ENCODE results near the gene ST7. TPM values are rescaled to one million over a fixed set of nuclear protein-coding genes. Genes with fewer than 3 reads are reported as not detected.

ST7 gene
- total and polyA plus RNA-seq, 2 of the 8 experiments (the other 6 are each of a cell fraction or from before 2014, with no cell fraction given) = 16.3 to 18.0 TPM

DNA sequence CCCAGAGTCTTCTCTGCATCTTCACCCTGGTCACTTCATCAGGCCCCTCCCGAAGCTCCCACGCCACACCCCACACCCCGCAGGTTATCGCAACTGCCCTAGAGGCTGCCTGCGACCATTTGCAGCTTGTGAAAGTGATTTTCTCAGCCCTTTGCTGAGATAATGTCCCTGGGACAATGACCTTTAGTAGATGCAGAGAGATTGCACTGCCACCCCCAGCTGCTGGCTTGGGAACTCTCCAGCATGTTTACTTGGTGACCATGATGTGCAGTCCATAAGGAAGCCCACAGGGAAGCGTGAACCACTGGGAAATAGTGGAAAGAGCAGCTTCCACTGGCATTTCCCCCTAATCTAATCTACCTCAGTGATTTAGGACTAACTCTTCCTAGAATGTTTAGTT, 272.2 kb downstream of the ST7 start:
- Histone ChIP-seq H3K4me3 (ENCODE audit: extremely low read depth in 1 of 4, insufficient read depth in 2 of 4, low read depth in 3 of 4, low read length in 4 of 4) (no peak overlapping the region), H2AK5ac (ENCODE audit: low read depth, low read length) (no peak overlapping the region), H3K4ac (replicated peaks; ENCODE audit: insufficient read length, low read depth, low read length) (no peak overlapping the region), H2BK12ac (ENCODE audit: low read depth, low read length) (no peak overlapping the region), H3K27me3 (replicated peaks in 1 of 4; ENCODE audit: control insufficient read depth in 3 of 4, extremely low read depth in 1 of 4, insufficient read depth in 3 of 4, low read length in 3 of 4) (no peaks in the 10 kb centered on the region), H3K9ac (replicated peaks in 1 of 4; ENCODE audit: extremely low read depth in 1 of 4, low read depth in 3 of 4, low read length in 3 of 4) (no peak overlapping the region), H3K56ac (replicated peaks; ENCODE audit: insufficient read length, low read depth, low read length) (no peak overlapping the region), H3K36me3 (ENCODE audit: control insufficient read depth in 2 of 4, insufficient read depth in 4 of 4, low read length in 3 of 4) (no peaks in the 10 kb centered on the region), H3K27ac (ENCODE audit: low read depth, low read length) (no peak overlapping the region), H3K4me2 (ENCODE audit: insufficient read depth in 1 of 2, low read depth in 2 of 2, low read length in 2 of 2) (no peak overlapping the region), H2BK120ac (replicated peaks; ENCODE audit: low read depth, low read length) (no peak overlapping the region), H4K5ac (ENCODE audit: insufficient read length, low read depth, low read length) (no peak overlapping the region), H3K9me3 (ENCODE audit: insufficient read depth in 2 of 2, low read depth in 1 of 2, low read length in 1 of 2) (no peaks in the 10 kb centered on the region), H3K23me2 (ENCODE audit: low read depth, low read length) (no peaks in the 10 kb centered on the region), H2BK15ac (ENCODE audit: low read length) (no peak overlapping the region), H2BK5ac (ENCODE audit: low read depth, low read length) (no peak overlapping the region), H2AFZ (ENCODE audit: low read length) (no peak overlapping the region), H4K20me1 (replicated peaks in 1 of 2; ENCODE audit: control insufficient read depth in 1 of 2, insufficient read depth in 2 of 2, low read length in 2 of 2) (no peaks in the 10 kb centered on the region), H4K8ac (ENCODE audit: extremely low read depth, insufficient read depth, low read length) (no peak overlapping the region; the same call in 1 of the 2 replicates), H3K4me1 (replicated peaks in 1 of 4; ENCODE audit: control insufficient read depth in 3 of 4, insufficient read depth in 4 of 4, low read length in 3 of 4) (peaks cover 0 to 3% (median 0%) of the 10 kb centered on the region in 4 experiments; a peak in 1 of 7 replicates), H4K91ac (replicated peaks; ENCODE audit: insufficient read length, low read length) (no peak overlapping the region), H3K14ac (ENCODE audit: insufficient read length) (no peak overlapping the region), H2BK20ac (ENCODE audit: low read length) (no peak overlapping the region), H3K23ac (ENCODE audit: insufficient read length) (no peak overlapping the region), H3K79me1 (ENCODE audit: low read depth, low read length) (no peaks in the 10 kb centered on the region), H3K79me2 (ENCODE audit: control insufficient read depth in 1 of 2, insufficient read depth in 2 of 2, low read length in 2 of 2) (no peaks in the 10 kb centered on the region), H3K18ac (ENCODE audit: extremely low read depth, low read length) (no peak overlapping the region)
- WGBS, 2 experiments (ENCODE audit: extremely low coverage in 1 of 2, insufficient coverage in 1 of 2, insufficient read length in 1 of 2, insufficient replicate concordance in 2 of 2, low coverage in 1 of 2, low lambda C conversion rate in 2 of 2, missing lambda C conversion rate in 1 of 2) = 82% methylated on average over 6 of the region's 6 CpGs; no CpG with 5 or more reads in 1 of the 2 experiments
- ChIA-PET CTCF (ENCODE audit: partially characterized antibody) (interaction anchor here (1.4 to 1.8 kb wide), 2 partner anchors 13 to 176 kb away, joined by 4 read pairs; no protein-coding TSS in a partner anchor), POLR2A (ENCODE audit: partially characterized antibody) (no interaction called here)
- DNase-seq (ENCODE audit: low read depth in 1 of 2, low spot score in 2 of 2) = no peak
- no peak for FAIRE-seq
- no peak for TF ChIP-seq RXRA (IDR thresholded peaks at IDR 0.05; ENCODE audit: insufficient read depth, low read depth, low read length)
- TF ChIP-seq JUN (IDR thresholded peaks at IDR 0.05; ENCODE audit: low read depth, low read length) = no peak
- no peak for TF ChIP-seq NRF1 (IDR thresholded peaks at IDR 0.05; ENCODE audit: low read depth, low read length)
- TF ChIP-seq JUND (IDR thresholded peaks at IDR 0.05; ENCODE audit: low read length) = no peak
- TF ChIP-seq HDAC2 (IDR thresholded peaks at IDR 0.05; ENCODE audit: borderline replicate concordance in 1 of 2, low read depth in 2 of 2, low read length in 2 of 2) = no peak
- TF ChIP-seq KDM4A (IDR thresholded peaks at IDR 0.05; ENCODE audit: low read depth, low read length, severe bottlenecking) = no peak
- TF ChIP-seq CTBP2 (IDR thresholded peaks at IDR 0.05; ENCODE audit: borderline replicate concordance, insufficient read depth, insufficient read length, low read length) = no peak
- TF ChIP-seq CEBPB (IDR thresholded peaks at IDR 0.05; ENCODE audit: low read depth, low read length) = no peak
- TF ChIP-seq CHD1 (IDR thresholded peaks at IDR 0.05; ENCODE audit: low read depth, low read length) = no peak

Measured in H1 (cell line).